HepG2 (cell line): Measurements from ENCODE around the gene AHRR. TPM values are rescaled to one million over a fixed set of nuclear protein-coding genes. Genes with fewer than 3 reads are reported as not detected.
A peak's percentile ranks its signal among the peaks of the same experiment; 100 is the strongest.

Source experiments
- ERF ChIP-seq: IDR thresholded peaks from 2 replicates; pipeline ENCODE4 v1.6.1; 2018; ENCODE audit warnings: missing biosample characterization, missing genetic modification reagents
- GABPA ChIP-seq, 2 experiments: IDR thresholded peaks; 2 replicates each; pipeline ENCODE4 v1.6.1; 2011 to 2016; ENCODE audit warnings: low read depth in 2 of 2, low read length in 1 of 2, missing biosample characterization in 1 of 2, missing genetic modification characterization in 1 of 2
- KLF15 ChIP-seq: sonication (generic); formaldehyde crosslinking; IDR thresholded peaks from 2 replicates; pipeline ENCODE4 v1.8.1; 2023; ENCODE audit warnings: borderline replicate concordance, mild to moderate bottlenecking, inconsistent platforms, missing genetic modification reagents, mixed read lengths
- MEIS2 ChIP-seq: sonication (generic); formaldehyde crosslinking; IDR thresholded peaks from 2 replicates; pipeline ENCODE4 v1.9.0; 2021; ENCODE audit warnings: mild to moderate bottlenecking, missing genetic modification reagents
- MLX ChIP-seq: IDR thresholded peaks from 2 replicates; pipeline ENCODE4 v1.6.1; 2016
- MXD3 ChIP-seq: IDR thresholded peaks from 2 replicates; pipeline ENCODE4 v1.6.1; 2016; ENCODE audit warnings: mild to moderate bottlenecking, missing biosample characterization, missing genetic modification reagents
- MYNN ChIP-seq: sonication (generic); formaldehyde crosslinking; IDR thresholded peaks from 2 replicates; pipeline ENCODE4 v1.4.0; 2020; ENCODE audit warnings: mild to moderate bottlenecking, low read depth, missing genetic modification reagents
- RAD51 ChIP-seq: fragments of 450-650 bp; IDR thresholded peaks from 2 replicates; pipeline ENCODE4 v1.6.1; 2016; ENCODE audit warnings: borderline replicate concordance
- RNF2 ChIP-seq: fragments of 450-650 bp; conservative IDR thresholded peaks from 2 replicates; pipeline ENCODE4 v1.6.1; 2016; ENCODE audit warnings: low read depth
- TFDP2 ChIP-seq: sonication (generic); formaldehyde crosslinking; IDR thresholded peaks from 2 replicates; pipeline ENCODE4 v1.4.0; 2020; ENCODE audit warnings: missing genetic modification reagents
- TFE3 ChIP-seq: IDR thresholded peaks from 2 replicates; pipeline ENCODE4 v1.6.1; 2016
- ZBTB4 ChIP-seq: sonication (generic); formaldehyde crosslinking; IDR thresholded peaks from 2 replicates; pipeline ENCODE4 v1.4.0; 2020; ENCODE audit warnings: missing genetic modification reagents, mild to moderate bottlenecking, borderline replicate concordance
- ZFP90 ChIP-seq: sonication (generic); formaldehyde crosslinking; IDR thresholded peaks from 2 replicates; pipeline ENCODE4 v1.8.0; 2022; ENCODE audit warnings: missing genetic modification reagents, mild to moderate bottlenecking, inconsistent platforms, borderline replicate concordance
- ZNF30 ChIP-seq: sonication (generic); formaldehyde crosslinking; IDR thresholded peaks from 2 replicates; pipeline ENCODE4 v1.5.0; 2020; ENCODE audit warnings: mild to moderate bottlenecking, missing genetic modification reagents
- ZNF430 ChIP-seq: sonication (generic); formaldehyde crosslinking; IDR thresholded peaks from 2 replicates; pipeline ENCODE4 v1.9.0; 2021; ENCODE audit warnings: mild to moderate bottlenecking, missing genetic modification reagents
- ZNF468 ChIP-seq: sonication (generic); formaldehyde crosslinking; IDR thresholded peaks from 2 replicates; pipeline ENCODE4 v1.8.0; 2022; ENCODE audit warnings: mild to moderate bottlenecking, moderate library complexity, missing genetic modification reagents
- ZNF629 ChIP-seq: sonication (generic); formaldehyde crosslinking; conservative IDR thresholded peaks from 2 replicates; pipeline ENCODE4 v1.5.0; 2020; ENCODE audit warnings: missing genetic modification reagents
- ZNF678 ChIP-seq: sonication (generic); formaldehyde crosslinking; IDR thresholded peaks from 2 replicates; pipeline ENCODE4 v1.4.0; 2020; ENCODE audit warnings: mild to moderate bottlenecking, missing genetic modification reagents
- ZNF883 ChIP-seq: sonication (generic); formaldehyde crosslinking; IDR thresholded peaks from 2 replicates; pipeline ENCODE4 v1.5.1; 2020; ENCODE audit warnings: mild to moderate bottlenecking, missing genetic modification reagents; ENCODE audit errors: not compliant biosample characterization
- polyA plus RNA-seq, 8 experiments: library from polyadenylated mRNA; depleted of rRNA in 3 of 8; stranded (reverse) in 7 of 8; unstranded in 1 of 8; fragments of >200 nt; fragmentation: Illumina TruSeq in 4 of 8; extraction: Trizol in 4 of 8; gene quantifications; 2 replicates each; pipeline versions ENCODE4 v1.2.1 to v1.2.3, GENCODE V29; 2011 to 2016; ENCODE audit warnings: low read depth in 4 of 8, missing spikeins in 1 of 8, mixed read lengths in 1 of 8; ENCODE audit not compliant: insufficient read depth in 1 of 8
- total RNA-seq, 5 experiments: library from RNA; depleted of rRNA; stranded (reverse); fragments of >200 nt; fragmentation: Illumina TruSeq; extraction: Trizol; gene quantifications; 2 replicates each; pipeline ENCODE4 v1.2.3, GENCODE V29; 2016; ENCODE audit warnings: low read depth in 1 of 5

AHRR gene
- total and polyA plus RNA-seq, 2 of the 13 experiments (the other 11 are each of a cell fraction or from before 2014, with no cell fraction given): 0.28 to 0.35 TPM

GRCh38 chr5:442335-443238 lies 121.1 kb downstream of the AHRR start, which contains the start of gene EXOC3 (continued):
- TF ChIP-seq ZBTB4 (CRISPR knock-in tag) (no peak), GABPA (IDR thresholded peaks at IDR 0.05; ENCODE audit: low read depth, low read length) (peak; percentile 96), GABPA (CRISPR knock-in tag; IDR thresholded peaks at IDR 0.05; ENCODE audit: low read depth) (peak; percentile 89), KLF15 (CRISPR knock-in tag) (peak; percentile 72; the same call in 1 of the 2 replicates), MEIS2 (CRISPR knock-in tag) (0 out of 2 replicates have a peak, but pooled peaks have one; percentile 50), ZNF629 (CRISPR knock-in tag) (0 out of 2 replicates have a peak, but pooled peaks have one; percentile 11), ZNF30 (CRISPR knock-in tag) (no peak), ZFP90 (CRISPR knock-in tag) (peak; percentile 56; the same call in 1 of the 2 replicates), ERF (CRISPR knock-in tag) (peak; percentile 57; the same call in 1 of the 2 replicates), RAD51 (no peak), ZNF430 (CRISPR knock-in tag) (no peak), MYNN (CRISPR knock-in tag) (no peak), ZNF678 (no peak), RNF2 (peak; percentile 48; the same call in 1 of the 2 replicates), MLX (CRISPR knock-in tag) (no peak), ZNF883 (CRISPR knock-in tag) (peak; percentile 31), ZNF468 (CRISPR knock-in tag) (no peak), TFE3 (CRISPR knock-in tag) (no peak; the same call in 1 of the 2 replicates), MXD3 (CRISPR knock-in tag) (peak; percentile 54; the same call in 1 of the 2 replicates), TFDP2 (CRISPR knock-in tag) (peak; percentile 66)
